T-helper 2 cell treated with Interferon-gamma antibody and Interleukin-4, amounts not matched to agents 100 ng/mL and 5 ng/mL, for 36 hours (primary cell): ENCODE data around the gene CLPTM1L. TPM values are rescaled to one million over a fixed set of nuclear protein-coding genes. Genes with fewer than 3 reads are reported as not detected.
"Not testable (repeated sequence)": the region's sequence is repeated elsewhere in the genome, so short reads cannot be mapped to it uniquely, and the experiment has no call there.

Experiments used
- intact Hi-C: fragments of 100-400 bp; cut with micrococcal nuclease; formaldehyde crosslinking; loops from one replicate; pipeline ENCODE4 v1.15.1; 2023
- total RNA-seq: library from RNA; stranded (reverse); gene quantifications from 2 replicates; pipeline ENCODE4 v1.2.3, GENCODE V29; 2022

CLPTM1L gene
- total RNA-seq, 1 donor from 2014 or later = 116 TPM

DNA sequence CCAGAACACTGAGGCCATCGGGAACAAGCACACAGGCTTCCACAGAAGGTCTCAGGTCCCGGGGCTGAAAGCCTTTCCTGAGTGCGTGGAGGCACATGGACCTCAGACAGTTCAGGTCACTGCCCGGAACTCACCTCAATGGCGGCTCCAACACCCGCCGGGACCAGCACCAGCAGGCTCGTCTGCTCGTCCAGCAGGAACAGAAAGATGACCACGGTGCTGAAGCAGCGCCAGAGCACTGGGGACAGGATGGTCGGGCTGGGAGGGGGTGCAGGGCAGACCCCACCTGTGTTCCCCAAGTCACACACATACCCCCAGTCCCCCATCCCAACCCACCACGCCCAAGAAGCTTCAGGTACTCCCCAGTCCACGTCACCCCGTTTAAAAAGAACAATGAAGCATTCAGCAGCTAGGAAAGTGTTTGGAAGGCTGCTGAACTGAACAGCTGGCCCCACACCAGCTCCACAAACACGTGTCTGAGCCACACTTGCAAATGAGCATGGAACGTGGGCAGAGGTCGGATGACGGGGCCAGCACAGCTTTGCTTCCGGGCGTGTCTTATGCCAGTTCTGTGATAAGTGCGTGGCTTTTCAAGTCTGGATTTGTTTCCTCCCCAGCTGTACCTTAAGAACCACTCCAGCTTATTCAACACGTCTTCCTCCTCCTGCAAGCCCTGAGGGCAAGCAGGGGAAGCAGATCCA, 14.6 kb downstream of the CLPTM1L start:
- intact Hi-C loops = no loop called here

DNA sequence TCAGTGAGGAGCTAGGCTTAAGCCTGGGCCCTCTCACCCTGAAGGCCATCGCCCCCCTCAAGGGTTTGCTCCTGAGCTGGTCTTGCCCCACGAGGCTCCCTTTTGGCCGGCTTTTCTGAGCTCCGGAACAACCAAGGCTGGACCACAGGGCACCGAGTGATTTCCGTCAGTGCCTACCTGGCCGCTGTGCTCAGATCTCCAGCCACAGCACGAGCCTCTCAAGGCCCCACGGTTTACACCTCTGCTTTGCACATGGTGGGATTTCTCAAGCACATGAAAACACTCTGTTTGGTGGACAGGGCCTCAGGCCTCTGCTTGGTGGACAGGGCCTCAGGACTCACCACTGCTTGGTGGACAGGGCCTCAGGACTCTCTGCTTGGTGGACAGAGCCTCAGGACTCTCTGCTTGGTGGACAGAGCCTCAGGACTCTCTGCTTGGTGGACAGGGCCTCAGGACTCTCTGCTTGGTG, 15.8 kb downstream of the CLPTM1L start:
- intact Hi-C loops = no loop called here

DNA sequence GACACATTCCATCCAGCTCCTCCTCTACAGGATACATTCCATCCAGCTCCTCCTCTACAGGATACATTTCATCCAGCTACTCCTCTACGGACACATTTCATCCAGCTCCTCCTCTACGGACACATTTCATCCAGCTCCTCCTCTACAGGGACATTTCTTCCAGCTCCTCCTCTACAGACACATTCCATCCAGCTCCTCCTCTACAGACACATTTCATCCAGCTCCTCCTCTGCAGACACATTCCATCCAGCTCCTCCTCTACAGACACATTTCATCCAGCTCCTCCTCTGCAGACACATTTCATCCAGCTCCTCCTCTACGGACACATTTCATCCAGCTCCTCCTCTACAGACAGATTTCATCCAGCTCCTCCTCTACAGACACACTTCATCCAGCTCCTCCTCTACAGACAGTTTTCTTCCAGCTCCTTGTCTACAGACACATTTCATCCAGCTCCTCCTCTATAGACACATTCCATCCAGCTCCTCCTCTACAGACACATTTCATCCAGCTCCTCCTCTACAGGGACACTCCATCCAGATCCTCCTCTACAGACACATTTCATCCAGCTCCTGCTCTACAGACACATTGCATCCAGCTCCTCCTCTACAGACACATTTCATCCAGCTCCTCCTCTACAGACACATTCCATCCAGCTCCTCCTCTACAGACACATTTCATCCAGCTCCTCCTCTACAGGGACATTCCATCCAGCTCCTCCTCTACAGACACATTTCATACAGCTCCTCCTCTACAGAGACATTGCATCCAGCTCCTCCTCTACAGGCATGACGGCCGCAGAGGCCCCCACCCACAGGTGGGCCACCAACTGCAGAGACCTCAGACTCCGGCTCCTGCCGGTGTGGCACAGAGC, 16.4 kb downstream of the CLPTM1L start:
- intact Hi-C loops = not testable (repeated sequence)

DNA sequence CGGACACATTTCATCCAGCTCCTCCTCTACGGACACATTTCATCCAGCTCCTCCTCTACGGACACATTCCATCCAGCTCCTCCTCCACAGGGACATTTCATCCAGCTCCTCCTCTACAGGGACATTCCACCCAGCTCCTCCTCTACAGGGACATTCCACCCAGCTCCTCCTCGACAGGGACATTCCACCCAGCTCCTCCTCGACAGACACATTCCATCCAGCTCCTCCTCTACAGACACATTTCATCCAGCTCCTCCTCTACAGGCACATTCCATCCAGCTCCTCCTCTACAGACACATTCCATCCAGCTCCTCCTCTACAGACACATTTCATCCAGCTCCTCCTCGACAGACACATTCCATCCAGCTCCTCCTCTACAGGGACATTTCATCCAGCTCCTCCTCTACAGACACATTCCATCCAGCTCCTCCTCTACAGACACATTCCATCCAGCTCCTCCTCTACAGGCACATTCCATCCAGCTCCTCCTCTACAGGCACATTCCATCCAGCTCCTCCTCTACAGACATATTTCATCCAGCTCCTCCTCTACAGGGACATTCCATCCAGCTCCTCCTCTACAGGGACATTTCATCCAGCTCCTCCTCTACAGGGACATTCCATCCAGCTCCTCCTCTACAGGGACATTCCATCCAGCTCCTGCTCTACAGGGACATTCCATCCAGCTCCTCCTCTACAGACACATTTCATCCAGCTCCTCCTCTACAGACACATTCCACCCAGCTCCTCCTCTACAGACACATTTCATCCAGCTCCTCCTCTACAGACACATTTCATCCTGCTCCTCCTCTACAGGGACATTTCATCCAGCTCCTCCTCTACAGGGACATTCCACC, 17.8 kb downstream of the CLPTM1L start:
- intact Hi-C loops = not testable (repeated sequence)

DNA sequence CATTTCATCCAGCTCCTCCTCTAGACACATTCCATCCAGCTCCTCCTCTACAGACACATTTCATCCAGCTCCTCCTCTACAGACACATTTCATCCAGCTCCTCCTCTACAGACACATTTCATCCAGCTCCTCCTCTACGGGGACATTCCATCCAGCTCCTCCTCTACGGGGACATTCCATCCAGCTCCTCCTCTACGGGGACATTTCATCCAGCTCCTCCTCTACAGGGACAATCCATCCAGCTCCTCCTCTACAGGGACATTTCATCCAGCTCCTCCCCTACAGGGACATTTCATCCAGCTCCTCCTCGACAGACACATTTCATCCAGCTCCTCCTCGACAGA, 18.4 kb downstream of the CLPTM1L start:
- intact Hi-C loops = not testable (repeated sequence)

DNA sequence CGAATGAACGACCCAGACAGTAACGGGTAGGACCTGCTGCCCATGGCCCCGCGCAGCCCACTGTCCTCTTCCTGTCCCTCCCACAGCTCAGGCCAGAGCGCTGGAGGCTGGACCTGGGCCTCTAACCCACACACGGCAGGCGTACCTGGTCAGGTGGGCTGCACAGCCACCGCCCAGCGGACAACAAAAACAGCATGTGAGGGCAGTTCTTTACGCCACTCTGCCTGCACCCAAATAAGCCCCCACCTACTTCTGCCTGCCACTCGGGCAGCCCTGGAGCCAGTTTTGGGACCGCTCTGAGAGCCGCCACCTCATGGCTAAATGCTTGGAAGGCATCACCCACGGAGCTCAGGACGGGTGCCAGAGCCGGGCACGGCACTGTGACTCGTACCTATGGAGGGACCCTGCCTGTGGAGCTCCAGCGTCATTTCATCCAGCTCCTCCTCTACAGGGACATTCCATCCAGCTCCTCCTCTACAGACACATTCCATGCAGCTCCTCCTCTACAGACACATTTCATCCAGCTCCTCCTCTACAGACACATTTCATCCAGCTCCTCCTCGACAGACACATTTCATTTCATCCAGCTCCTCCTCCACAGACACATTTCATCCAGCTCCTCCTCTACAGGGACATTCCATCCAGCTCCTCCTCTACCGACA, 18.9 kb downstream of the CLPTM1L start:
- intact Hi-C loops = no loop called here

DNA sequence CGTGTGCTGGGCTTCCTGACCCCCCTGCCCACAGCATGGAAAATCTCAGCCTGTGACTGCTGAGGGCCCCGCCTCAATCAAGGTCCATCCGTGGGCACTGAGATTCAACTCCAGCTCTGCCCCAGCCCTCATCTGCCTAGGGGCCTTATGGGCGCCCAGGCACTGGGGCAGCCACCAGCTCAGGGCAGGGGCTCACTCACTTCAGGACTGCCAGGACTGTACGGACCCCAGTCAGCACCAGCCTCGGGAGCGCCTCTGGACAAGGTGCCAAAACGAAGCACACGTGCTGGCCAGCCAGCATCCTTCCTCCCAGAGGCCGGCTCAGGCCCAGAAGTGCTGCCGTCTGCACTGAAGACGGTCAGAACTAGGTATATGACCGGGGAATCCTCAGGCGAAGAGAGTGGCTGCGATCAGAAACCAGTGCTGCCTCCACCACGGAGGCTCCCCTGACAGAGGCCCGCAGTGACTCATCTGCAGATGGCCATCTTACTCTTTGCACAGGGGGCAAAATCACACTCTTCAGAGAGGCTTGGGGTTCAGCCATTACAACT, 19.6 kb downstream of the CLPTM1L start:
- intact Hi-C loops = no loop called here

DNA sequence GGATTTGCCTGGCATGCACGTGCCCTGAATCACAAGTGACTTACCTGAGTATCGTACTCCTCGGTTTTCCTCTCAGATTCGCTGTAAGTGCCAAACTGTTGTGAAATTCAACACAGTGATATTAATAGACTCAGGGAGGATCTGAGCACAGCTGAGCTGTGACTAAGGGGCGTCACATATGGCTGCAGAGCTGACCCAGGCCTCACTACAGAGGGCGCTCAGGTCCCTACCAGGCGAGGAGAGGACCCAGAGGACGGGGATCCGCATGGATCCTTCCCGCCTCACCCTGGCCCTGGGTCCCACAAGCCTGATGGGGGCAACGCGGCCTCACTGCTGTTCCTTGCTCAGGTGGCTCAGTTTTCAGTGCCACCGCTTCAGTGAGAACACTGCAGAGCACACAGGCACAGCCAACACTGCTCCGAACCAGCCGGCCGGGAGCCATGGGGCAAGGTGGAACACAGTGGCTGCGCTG, 20.1 kb downstream of the CLPTM1L start:
- intact Hi-C loops = no loop called here

DNA sequence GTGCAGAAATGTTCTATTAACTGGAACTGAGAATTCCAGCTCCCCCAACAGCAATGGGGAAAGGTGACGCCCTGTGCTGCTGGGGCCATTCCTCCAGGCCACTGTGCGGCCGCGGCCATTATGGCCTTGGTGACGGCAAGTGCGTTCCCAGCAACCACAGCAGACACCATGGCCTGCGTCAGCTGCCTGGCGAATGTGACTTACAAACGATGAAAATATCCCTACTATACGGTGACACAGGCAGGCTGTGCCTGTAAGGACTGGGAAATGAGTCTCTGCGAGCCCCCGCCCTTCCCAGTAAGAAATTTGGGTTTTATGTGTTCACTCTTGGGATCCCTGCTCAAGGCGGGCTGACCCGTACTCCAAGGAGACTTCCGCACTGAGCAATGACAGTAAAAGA, 20.6 kb downstream of the CLPTM1L start:
- intact Hi-C loops = no loop called here

DNA sequence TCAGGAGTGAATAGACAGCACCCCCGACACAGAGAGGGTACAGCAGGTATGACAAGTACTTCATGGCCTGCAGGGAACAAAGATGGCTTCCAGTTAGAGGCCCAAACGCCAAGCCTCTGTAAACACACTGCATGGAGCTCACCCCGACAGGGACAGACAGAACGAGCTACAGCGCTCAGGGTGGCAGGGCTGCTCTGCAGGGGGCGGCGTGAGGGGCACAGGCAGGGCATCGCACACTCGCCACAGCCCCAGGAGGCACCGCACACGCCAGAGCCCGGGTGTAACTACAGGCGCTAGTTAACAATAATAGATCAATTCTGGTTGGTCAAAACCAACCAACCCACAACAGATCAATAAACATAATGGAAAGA, 21.1 kb downstream of the CLPTM1L start:
- intact Hi-C loops = no loop called here

DNA sequence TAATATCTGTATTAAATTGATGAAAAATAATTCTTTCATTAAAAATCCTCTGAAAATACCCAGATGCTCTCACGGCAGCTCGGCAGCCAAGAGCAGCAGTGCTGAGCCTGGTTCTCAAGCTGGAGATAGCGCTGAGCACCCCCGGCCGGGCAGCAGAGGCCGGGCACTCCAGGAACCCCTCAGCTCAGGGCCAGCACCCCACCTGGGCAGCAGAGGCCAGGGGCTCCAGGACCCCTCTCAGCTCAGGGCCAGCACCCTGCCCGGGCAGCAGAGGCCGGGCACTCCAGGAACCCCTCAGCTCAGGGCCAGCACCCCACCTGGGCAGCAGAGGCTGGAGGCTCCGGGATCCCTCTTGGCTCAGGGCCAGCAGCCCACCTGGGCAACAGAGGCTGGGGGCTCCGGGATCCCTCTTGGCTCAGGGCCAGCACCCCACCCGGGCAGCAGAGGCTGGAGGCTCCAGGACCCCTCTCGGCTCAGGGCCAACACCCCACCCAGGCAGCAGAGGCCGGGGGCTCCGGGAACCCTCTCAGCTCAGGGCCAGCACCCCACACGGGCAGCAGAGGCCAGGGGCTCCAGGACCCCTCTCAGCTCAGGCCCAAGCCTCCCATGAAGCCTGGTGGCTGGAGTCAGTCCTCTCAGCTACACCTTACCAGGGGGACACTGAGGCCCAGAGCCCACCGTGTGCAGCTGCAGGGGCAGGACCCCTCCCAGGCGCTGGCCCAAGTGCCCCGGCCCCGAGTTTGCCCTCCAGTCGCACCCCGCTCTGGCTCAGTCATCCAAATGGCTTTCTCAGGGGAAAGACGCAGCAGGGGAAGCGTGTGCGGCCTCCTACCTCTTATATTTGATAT, 21.7 kb downstream of the CLPTM1L start:
- intact Hi-C loops = no loop called here

DNA sequence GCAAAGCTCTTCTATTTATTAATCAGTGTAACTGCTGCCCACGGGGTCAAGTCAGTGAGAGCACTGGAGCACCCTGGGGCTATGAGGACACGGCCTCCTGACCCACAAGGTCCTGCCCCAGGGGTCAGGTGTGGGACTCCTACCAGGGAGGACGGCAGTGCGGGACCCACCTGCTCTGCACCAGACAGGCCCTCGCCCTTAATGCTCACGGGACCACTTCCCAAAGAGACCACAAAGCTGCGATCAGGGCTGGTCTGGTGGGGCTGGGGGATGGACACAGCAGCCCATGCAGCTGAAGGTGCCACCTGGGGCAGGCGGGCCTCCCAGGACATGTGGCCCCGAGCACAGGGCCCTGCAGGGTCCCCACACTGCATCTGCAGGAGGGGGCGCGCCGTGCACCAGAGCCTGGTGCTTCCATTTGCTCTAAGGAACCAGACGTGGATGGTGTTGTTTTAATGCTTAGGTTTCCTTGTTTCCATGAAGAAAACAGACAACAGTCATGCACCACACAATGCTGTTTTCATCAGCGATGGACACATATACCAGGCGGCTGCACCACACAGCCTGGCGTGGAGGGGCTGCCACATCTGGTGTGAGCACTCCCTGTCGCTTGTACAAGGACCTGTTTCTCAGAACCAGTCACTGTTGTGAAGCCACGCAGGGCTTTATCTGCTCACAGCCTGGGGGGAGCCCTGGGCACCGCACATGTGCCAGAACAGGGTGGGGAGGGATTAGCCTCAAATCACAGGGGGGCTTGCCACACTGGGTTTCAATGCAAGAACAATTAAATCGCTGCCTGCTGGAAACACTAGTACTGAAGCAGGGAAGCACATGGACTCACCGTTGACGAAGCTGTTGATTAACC, 22.6 kb downstream of the CLPTM1L start:
- intact Hi-C loops = no loop called here

DNA sequence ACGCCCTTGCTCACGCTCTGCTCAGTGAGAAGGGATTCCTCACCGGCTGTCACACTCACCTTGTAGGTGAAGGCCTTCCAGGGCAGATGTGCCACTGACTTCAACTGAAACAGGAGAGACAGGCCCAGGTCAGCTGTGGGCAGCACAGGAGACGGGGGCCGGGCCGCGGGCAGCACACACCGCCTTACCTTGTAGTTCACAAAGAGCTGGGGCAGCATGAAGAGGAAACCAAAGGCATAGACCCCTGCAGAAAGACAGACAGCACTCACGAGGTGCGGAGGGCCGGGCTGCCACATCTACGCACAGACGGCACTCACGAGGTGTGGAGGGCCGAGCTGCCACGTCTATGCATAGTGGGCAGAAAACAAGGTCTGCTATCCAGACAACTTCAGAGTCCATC, 23.3 kb downstream of the CLPTM1L start:
- intact Hi-C loops = no loop called here

DNA sequence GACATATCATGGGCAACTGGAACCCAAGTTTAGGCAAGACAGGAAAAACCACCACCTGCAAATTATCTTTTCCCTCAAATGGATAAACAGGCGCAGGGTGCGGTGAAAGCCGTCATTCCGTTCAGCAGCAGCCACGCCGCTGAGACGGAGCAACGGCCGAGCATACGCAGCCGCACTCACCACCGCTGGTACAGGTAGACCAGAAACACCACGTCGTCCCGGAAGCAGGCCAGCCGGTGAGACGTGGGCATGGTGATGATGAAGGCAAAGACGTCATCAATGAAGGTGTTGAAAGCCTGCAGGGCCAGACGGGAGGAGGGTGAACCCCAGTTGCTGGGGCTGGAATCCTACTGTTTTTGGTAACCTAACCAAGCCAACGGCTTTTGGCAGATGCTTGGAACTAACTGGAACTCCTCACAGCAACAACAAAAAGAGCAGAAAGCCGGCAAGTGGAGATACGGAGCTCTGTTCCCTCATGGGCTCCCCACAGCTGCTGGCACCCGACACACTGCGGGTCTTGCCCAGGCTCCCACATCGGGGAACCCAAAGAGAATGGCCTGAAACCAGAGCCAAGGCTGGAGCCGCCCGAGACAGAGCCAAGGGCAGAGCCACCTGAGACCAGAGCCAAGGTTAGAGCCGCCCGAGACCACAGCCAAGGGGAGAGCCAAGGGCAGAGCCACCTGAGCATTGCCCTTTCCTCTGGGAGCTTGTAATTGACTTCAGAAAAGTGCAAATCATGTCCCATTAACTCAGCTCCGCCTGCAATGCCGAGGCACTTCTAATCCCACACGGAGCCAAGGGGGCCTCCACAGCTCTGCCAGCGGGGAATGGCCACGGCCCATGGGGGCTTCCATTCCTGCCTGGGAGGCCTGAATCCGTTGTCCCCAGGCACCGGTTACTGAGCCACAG, 24.2 kb downstream of the CLPTM1L start:
- intact Hi-C loops = no loop called here

DNA sequence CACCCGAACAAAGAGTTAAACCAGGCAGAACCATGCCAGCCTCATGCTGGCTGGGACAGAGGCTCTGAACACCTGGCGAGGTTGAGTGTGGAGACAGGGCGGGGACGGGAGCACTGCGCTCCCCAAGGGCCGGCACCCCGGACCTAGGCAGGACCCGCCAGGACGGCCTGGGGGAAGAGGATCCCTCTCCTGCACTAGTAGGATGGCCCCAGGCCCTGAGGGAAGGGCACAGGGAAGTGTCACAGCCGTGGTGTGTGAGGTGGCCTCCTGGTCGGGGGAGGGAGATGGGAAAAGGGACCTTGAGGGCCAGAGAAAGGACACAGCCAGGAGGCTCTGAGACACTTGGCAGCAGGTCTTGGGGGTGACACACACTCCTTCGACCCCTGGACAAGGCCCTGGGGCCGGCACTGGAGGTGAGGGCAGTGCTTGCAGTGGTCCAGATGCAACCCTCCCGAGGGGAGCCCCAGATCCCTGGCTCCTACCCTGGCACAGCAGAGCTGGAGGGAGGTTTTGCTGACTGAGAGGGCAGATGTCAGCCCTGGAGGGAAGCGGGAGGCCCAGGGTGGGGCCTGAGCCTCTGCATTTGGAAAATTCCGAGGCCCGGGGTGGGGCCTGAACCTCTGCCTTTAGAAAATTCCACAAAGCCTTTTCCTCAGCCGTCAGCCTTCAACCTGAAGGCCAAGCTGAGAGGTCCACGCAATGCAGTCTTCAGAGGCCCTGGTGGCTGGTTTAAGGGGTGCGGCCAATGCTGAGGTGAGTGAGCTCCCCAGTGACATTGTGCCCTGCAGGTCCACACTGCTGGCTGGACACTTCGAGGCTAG, 25.3 kb downstream of the CLPTM1L start:
- intact Hi-C loops = loop anchor here (10.0 kb wide), 2 partner anchors 65 to 355 kb away; no protein-coding TSS in a partner anchor

DNA sequence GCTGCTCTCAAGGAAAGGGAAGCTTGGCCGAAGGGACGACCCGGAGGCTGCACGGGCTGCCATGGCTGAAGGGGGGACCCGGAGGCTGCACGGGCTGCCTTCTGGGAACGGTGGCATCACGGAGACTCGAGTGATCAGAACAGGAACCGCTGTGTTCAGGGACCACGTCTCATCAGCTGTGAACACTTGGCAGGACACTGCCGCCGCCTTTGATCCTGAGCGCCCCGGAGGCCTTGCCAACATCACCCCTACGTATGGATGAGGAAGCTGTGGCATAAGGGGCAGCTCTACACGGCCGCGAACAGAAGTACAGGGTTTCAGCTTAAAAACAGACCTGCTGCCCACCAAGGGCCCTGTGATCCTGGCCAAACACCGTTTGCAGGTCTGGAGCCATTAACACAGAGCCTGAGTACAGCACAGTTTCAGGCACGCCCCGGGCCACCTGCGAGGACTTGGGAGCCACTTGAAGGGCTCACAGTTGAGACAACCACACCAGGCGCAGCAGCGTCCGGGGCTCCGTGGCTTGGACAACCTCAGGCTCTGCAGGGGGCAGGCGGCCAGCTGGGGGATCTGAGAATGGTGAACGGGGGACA, 26.1 kb downstream of the CLPTM1L start:
- intact Hi-C loops = loop anchor here (10.0 kb wide), 2 partner anchors 64 to 354 kb away; no protein-coding TSS in a partner anchor
